ENCODE measurements around the gene TREX2. TPM values are rescaled to one million over a fixed set of nuclear protein-coding genes. Genes with fewer than 3 reads are reported as not detected.

TREX2 gene
- total and polyA plus RNA-seq, 7 donors, result 0.16 to 3.6 (median 1.7) TPM; not detected in 3

DNA sequence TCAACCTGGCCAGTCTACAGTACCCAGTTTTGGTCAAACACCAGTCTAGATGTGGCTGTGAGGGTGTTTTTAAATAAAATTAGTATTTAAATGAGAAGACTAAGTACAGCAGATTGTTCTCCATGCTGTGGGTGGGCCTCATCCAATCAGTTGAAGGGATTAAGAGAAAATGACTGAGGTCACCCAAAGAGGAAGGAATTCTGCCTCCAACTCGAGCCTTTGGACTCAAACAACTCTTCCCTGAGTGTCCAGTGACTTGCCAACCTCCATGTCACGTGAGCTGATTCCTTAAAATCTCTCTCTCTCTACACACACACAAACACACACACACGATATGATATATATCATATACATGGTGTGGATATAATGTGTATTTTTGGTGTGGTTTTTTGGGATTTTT lies 10.0 kb downstream of the TREX2 start:
- Histone ChIP-seq H3K27me3 (no peaks in the 10 kb centered on the region), H3K4me1 (no peaks in the 10 kb centered on the region), H3K4me3 (no peak overlapping the region), H3K9me3 (peaks cover 0 to 4% (median 0%) of the 10 kb centered on the region in 4 donors), H3K36me3 (no peaks in the 10 kb centered on the region), H3K27ac (no peak overlapping the region)
- WGBS, 2 donors, result 53 to 71% methylated on average over 3 of the region's 3 CpGs
- intact Hi-C loops (cut with DNase I), result no loop called here
- no peak for TF ChIP-seq POLR2A (IDR thresholded peaks at IDR 0.05)
- TF ChIP-seq, protein P1, sequence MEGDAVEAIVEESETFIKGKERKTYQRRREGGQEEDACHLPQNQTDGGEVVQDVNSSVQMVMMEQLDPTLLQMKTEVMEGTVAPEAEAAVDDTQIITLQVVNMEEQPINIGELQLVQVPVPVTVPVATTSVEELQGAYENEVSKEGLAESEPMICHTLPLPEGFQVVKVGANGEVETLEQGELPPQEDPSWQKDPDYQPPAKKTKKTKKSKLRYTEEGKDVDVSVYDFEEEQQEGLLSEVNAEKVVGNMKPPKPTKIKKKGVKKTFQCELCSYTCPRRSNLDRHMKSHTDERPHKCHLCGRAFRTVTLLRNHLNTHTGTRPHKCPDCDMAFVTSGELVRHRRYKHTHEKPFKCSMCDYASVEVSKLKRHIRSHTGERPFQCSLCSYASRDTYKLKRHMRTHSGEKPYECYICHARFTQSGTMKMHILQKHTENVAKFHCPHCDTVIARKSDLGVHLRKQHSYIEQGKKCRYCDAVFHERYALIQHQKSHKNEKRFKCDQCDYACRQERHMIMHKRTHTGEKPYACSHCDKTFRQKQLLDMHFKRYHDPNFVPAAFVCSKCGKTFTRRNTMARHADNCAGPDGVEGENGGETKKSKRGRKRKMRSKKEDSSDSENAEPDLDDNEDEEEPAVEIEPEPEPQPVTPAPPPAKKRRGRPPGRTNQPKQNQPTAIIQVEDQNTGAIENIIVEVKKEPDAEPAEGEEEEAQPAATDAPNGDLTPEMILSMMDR (IDR thresholded peaks at IDR 0.05), result no peak
- no peak for TF ChIP-seq POLR2AphosphoS5 (IDR thresholded peaks at IDR 0.05)
- no peak for TF ChIP-seq EP300 (IDR thresholded peaks at IDR 0.05)
- DNase-seq, result no peak

GRCh38 chrX:153434801-153435200 lies 11.1 kb downstream of the TREX2 start:
- intact Hi-C loops (cut with DNase I), result no loop called here
- Histone ChIP-seq H3K4me3 (no peak overlapping the region), H3K36me3 (no peaks in the 10 kb centered on the region), H3K9me3 (peaks cover 0 to 3% (median 0%) of the 10 kb centered on the region in 4 donors), H3K27me3 (no peaks in the 10 kb centered on the region), H3K27ac (no peak overlapping the region), H3K4me1 (no peaks in the 10 kb centered on the region)
- no peak for DNase-seq
- 83 to 89% methylated on average over 8 of the region's 8 CpGs for WGBS, 2 donors
- TF ChIP-seq EP300 (IDR thresholded peaks at IDR 0.05), result no peak
- no peak for TF ChIP-seq POLR2AphosphoS5 (IDR thresholded peaks at IDR 0.05)

- Histone ChIP-seq H3K4me3 (no peak overlapping the region), H3K27ac (no peak overlapping the region), H3K36me3 (no peaks in the 10 kb centered on the region), H3K27me3 (no peaks in the 10 kb centered on the region), H3K4me1 (no peaks in the 10 kb centered on the region), H3K9me3 (no peaks in the 10 kb centered on the region)
- DNase-seq, result no peak
- intact Hi-C loops (cut with DNase I), result no loop called here
- WGBS, 2 donors, result 82 to 90% methylated on average over 17 of the region's 17 CpGs
- TF ChIP-seq, protein P1 (IDR thresholded peaks at IDR 0.05), result no peak
- TF ChIP-seq POLR2A (IDR thresholded peaks at IDR 0.05) (no peak), EP300 (IDR thresholded peaks at IDR 0.05) (no peak), POLR2AphosphoS5 (IDR thresholded peaks at IDR 0.05) (no peak)
Observed at GRCh38 chrX:153433781-153434285, 12.0 kb downstream of the TREX2 start.

GRCh38 chrX:153433161-153433680 lies 12.6 kb downstream of the TREX2 start:
- 59 to 75% methylated on average over 12 of the region's 12 CpGs for WGBS, 2 donors
- intact Hi-C loops (cut with DNase I), result no loop called here
- H3K4me1 ChIP-seq, result no peaks in the 10 kb centered on the region
- H3K27ac ChIP-seq, result no peak overlapping the region
- TF ChIP-seq POLR2A (IDR thresholded peaks at IDR 0.05) (no peak), POLR2AphosphoS5 (IDR thresholded peaks at IDR 0.05) (no peak), EP300 (IDR thresholded peaks at IDR 0.05) (no peak)
- TF ChIP-seq, protein P1 (IDR thresholded peaks at IDR 0.05), result no peak
- H3K4me3 ChIP-seq, result no peak overlapping the region
- no peak for DNase-seq
- H3K36me3 ChIP-seq, result no peaks in the 10 kb centered on the region
- no peaks in the 10 kb centered on the region for H3K27me3 ChIP-seq
- H3K9me3 ChIP-seq, result no peaks in the 10 kb centered on the region

DNA sequence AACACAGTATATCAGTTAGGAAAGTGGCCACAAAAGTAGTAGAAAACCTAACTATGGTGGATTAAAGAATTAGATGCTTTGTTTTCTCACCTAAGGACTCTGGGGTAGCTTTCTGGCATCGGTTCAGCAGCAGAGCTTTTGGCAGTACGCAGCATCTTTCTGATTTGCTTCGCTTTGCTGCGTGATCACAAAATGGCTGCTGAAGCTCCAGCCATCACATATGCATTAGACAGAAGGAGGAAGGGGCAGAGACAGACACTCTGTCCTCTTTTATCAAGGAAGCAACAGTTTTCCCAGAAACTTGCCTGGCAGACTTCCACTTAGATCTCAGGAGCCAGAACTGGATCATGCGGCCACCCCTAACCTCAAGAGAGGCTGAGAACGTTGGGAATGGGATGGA lies 15.1 kb downstream of the TREX2 start:
- no peak overlapping the region for H3K27ac ChIP-seq
- 87 to 91% methylated on average over 6 of the region's 6 CpGs for WGBS, 2 donors
- intact Hi-C loops (cut with DNase I), result no loop called here
- no peak for DNase-seq
- no peaks in the 10 kb centered on the region for H3K9me3 ChIP-seq
- no peaks in the 10 kb centered on the region for H3K36me3 ChIP-seq
- no peaks in the 10 kb centered on the region for H3K4me1 ChIP-seq
- no peak for TF ChIP-seq POLR2A (IDR thresholded peaks at IDR 0.05)
- TF ChIP-seq, protein P1 (IDR thresholded peaks at IDR 0.05), result no peak
- no peak for TF ChIP-seq POLR2AphosphoS5 (IDR thresholded peaks at IDR 0.05)
- TF ChIP-seq EP300 (IDR thresholded peaks at IDR 0.05), result no peak
- no peaks in the 10 kb centered on the region for H3K27me3 ChIP-seq
- no peak overlapping the region for H3K4me3 ChIP-seq
